OCI-LY1 (cell line): Measurements from ENCODE around the gene RCAN2.

Source experiments
- EZH2 ChIP-seq: fragments of 200-600 bp; sonication (generic), shearing (Covaris generic); IDR thresholded peaks from 2 replicates; pipeline ENCODE4 v1.8.0; 2017; ENCODE audit warnings: borderline replicate concordance, mixed run types, mild to moderate bottlenecking, antibody characterized with exemption, low read length, moderate library complexity, mixed read lengths
- TF ChIP-seq, protein P1 (sequence below): fragments of 200-600 bp; sonication (generic), shearing (Covaris generic); IDR thresholded peaks from 2 replicates; pipeline ENCODE4 v1.5.1; 2017; ENCODE audit warnings: mild to moderate bottlenecking, antibody characterized with exemption, low read length, moderate library complexity, mixed read lengths

DNA sequence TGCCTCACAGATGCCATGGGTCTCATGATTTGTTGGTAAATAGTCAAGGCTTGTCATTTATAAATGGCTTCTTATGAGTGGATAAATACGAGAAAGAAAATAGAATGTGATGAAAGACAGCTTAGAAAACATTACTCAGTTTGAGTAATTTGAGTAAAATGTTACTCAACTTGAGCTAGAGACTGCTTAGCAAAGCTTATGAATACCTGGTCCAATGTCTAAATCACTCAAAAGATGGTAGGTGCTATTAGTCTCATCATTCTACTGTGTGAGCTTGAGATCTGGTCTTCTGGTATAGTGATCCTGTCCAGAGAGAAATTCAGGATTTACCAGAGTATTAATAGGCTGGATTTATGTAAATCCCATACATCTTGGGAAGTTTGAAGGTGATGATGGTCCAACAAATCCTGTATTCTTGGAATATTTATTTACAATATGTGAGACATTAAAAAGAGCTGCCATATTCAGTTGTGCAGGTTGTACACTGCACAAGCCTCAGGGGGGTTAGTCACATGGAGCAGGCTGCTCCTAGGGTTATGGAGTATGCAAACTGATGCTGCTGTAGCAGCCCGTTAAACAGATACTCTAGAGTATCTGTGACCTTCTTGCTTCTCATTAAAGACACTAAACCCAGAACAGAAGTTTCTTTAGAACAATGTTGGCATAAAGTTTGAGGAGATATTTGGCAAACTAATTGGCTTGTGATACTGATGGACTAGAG lies 112.9 kb downstream of the RCAN2 start:
- TF ChIP-seq, protein P1, sequence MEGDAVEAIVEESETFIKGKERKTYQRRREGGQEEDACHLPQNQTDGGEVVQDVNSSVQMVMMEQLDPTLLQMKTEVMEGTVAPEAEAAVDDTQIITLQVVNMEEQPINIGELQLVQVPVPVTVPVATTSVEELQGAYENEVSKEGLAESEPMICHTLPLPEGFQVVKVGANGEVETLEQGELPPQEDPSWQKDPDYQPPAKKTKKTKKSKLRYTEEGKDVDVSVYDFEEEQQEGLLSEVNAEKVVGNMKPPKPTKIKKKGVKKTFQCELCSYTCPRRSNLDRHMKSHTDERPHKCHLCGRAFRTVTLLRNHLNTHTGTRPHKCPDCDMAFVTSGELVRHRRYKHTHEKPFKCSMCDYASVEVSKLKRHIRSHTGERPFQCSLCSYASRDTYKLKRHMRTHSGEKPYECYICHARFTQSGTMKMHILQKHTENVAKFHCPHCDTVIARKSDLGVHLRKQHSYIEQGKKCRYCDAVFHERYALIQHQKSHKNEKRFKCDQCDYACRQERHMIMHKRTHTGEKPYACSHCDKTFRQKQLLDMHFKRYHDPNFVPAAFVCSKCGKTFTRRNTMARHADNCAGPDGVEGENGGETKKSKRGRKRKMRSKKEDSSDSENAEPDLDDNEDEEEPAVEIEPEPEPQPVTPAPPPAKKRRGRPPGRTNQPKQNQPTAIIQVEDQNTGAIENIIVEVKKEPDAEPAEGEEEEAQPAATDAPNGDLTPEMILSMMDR, result no peak
- no peak for TF ChIP-seq EZH2
